ENCODE measurements around the gene FAM3D.
"Not testable (repeated sequence)": the region's sequence is repeated elsewhere in the genome, so short reads cannot be mapped to it uniquely, and the experiment has no call there.

FAM3D gene

GRCh38 chr3:58683001-58683458, 16.5 kb upstream of the FAM3D start:
- no peak for FAIRE-seq

- no peak for FAIRE-seq
These were observed 15.3 kb upstream of the FAM3D start for GRCh38 chr3:58681863-58682262.

- FAIRE-seq, result no peak
These were observed 14.4 kb upstream of the FAM3D start for GRCh38 chr3:58680879-58681525.

GRCh38 chr3:58679974-58680666, 13.5 kb upstream of the FAM3D start:
- FAIRE-seq, result no peak

- no peak for FAIRE-seq
These were observed 12.9 kb upstream of the FAM3D start for GRCh38 chr3:58679446-58679845.

GRCh38 chr3:58678177-58678970, 11.8 kb upstream of the FAM3D start:
- not testable (repeated sequence) for FAIRE-seq

- FAIRE-seq, result no peak
These were observed 6.3 kb upstream of the FAM3D start for GRCh38 chr3:58672880-58673279.

GRCh38 chr3:58672451-58672850, 5.9 kb upstream of the FAM3D start:
- FAIRE-seq, result no peak

GRCh38 chr3:58670506-58671135, 4.0 kb upstream of the FAM3D start:
- no peak for FAIRE-seq

GRCh38 chr3:58668247-58668646, 1.7 kb upstream of the FAM3D start:
- FAIRE-seq, result no peak

GRCh38 chr3:58667704-58668103, 1.1 kb upstream of the FAM3D start:
- FAIRE-seq, result no peak

- no peak for FAIRE-seq
These were observed 655 bp upstream of the FAM3D start for GRCh38 chr3:58667229-58667628.

- FAIRE-seq, result no peak
These were observed 1.2 kb downstream of the FAM3D start for GRCh38 chr3:58665405-58665804.

GRCh38 chr3:58664611-58665010, 2.0 kb downstream of the FAM3D start:
- no peak for FAIRE-seq

GRCh38 chr3:58661836-58662420, 4.6 kb downstream of the FAM3D start:
- FAIRE-seq, result no peak

- FAIRE-seq, result no peak
These were observed 5.6 kb downstream of the FAM3D start for GRCh38 chr3:58660998-58661397.

- no peak for FAIRE-seq
These were observed 7.4 kb downstream of the FAM3D start for GRCh38 chr3:58659051-58659675.

- FAIRE-seq, result no peak
These were observed 8.1 kb downstream of the FAM3D start for GRCh38 chr3:58658508-58658907.

GRCh38 chr3:58657571-58658141, 8.9 kb downstream of the FAM3D start:
- no peak for FAIRE-seq

GRCh38 chr3:58657036-58657520, 9.5 kb downstream of the FAM3D start:
- FAIRE-seq, result no peak

- no peak for FAIRE-seq
These were observed 9.9 kb downstream of the FAM3D start for GRCh38 chr3:58656631-58657030.

GRCh38 chr3:58654466-58654865, 12.1 kb downstream of the FAM3D start:
- no peak for FAIRE-seq

All from endometrium (tissue), 2 donors.